Measurements from ENCODE around the gene C3orf62. TPM values are rescaled to one million over a fixed set of nuclear protein-coding genes. Genes with fewer than 3 reads are reported as not detected.
"Not testable (repeated sequence)": the region's sequence is repeated elsewhere in the genome, so short reads cannot be mapped to it uniquely, and the experiment has no call there.

The C3orf62 gene
- total RNA-seq, 1 experiment from 2014 or later: 0.14 TPM

- in situ Hi-C loops (cut with HindIII; ENCODE audit: low pct_unique_long_range_greater_than_20kb, low sequenced_read_pairs): no loop called here
Measured at GRCh38 chr3:49273825-49274532, 3.1 kb downstream of the C3orf62 start.

GRCh38 chr3:49271047-49271446 lies 6.0 kb downstream of the C3orf62 start:
- in situ Hi-C loops (cut with HindIII; ENCODE audit: low pct_unique_long_range_greater_than_20kb, low sequenced_read_pairs): no loop called here
- no peak for DNase-seq (ENCODE audit: low read depth)

More at GRCh38 chr3:49273825-49274532, 3.1 kb downstream of the C3orf62 start:
- no peak for DNase-seq (ENCODE audit: low read depth)

GRCh38 chr3:49270156-49270500 lies 6.9 kb downstream of the C3orf62 start:
- no peak for DNase-seq (ENCODE audit: low read depth)
- in situ Hi-C loops (cut with HindIII; ENCODE audit: low pct_unique_long_range_greater_than_20kb, low sequenced_read_pairs): no loop called here

- DNase-seq (ENCODE audit: low read depth): no peak
- in situ Hi-C loops (cut with HindIII; ENCODE audit: low pct_unique_long_range_greater_than_20kb, low sequenced_read_pairs): no loop called here
Measured at GRCh38 chr3:49269443-49270155, 7.4 kb downstream of the C3orf62 start.

GRCh38 chr3:49266410-49267095 lies 10.5 kb downstream of the C3orf62 start:
- DNase-seq (ENCODE audit: low read depth): no peak
- in situ Hi-C loops (cut with HindIII; ENCODE audit: low pct_unique_long_range_greater_than_20kb, low sequenced_read_pairs): no loop called here

GRCh38 chr3:49265661-49266386 lies 11.2 kb downstream of the C3orf62 start:
- no peak for DNase-seq (ENCODE audit: low read depth)
- in situ Hi-C loops (cut with HindIII; ENCODE audit: low pct_unique_long_range_greater_than_20kb, low sequenced_read_pairs): no loop called here

GRCh38 chr3:49263159-49263889 lies 13.7 kb downstream of the C3orf62 start:
- in situ Hi-C loops (cut with HindIII; ENCODE audit: low pct_unique_long_range_greater_than_20kb, low sequenced_read_pairs): no loop called here
- no peak for DNase-seq (ENCODE audit: low read depth)

- DNase-seq (ENCODE audit: low read depth): no peak
- in situ Hi-C loops (cut with HindIII; ENCODE audit: low pct_unique_long_range_greater_than_20kb, low sequenced_read_pairs): no loop called here
Measured at GRCh38 chr3:49260806-49261324, 16.2 kb downstream of the C3orf62 start.

GRCh38 chr3:49257187-49257586 lies 19.8 kb downstream of the C3orf62 start:
- DNase-seq (ENCODE audit: low read depth): no peak
- in situ Hi-C loops (cut with HindIII; ENCODE audit: low pct_unique_long_range_greater_than_20kb, low sequenced_read_pairs): no loop called here

- no peak for DNase-seq (ENCODE audit: low read depth)
- in situ Hi-C loops (cut with HindIII; ENCODE audit: low pct_unique_long_range_greater_than_20kb, low sequenced_read_pairs): no loop called here
Measured at GRCh38 chr3:49255718-49256511, 21.1 kb downstream of the C3orf62 start.

- in situ Hi-C loops (cut with HindIII; ENCODE audit: low pct_unique_long_range_greater_than_20kb, low sequenced_read_pairs): no loop called here
- no peak for DNase-seq (ENCODE audit: low read depth)
Measured at GRCh38 chr3:49255112-49255511, 21.9 kb downstream of the C3orf62 start.

- in situ Hi-C loops (cut with HindIII; ENCODE audit: low pct_unique_long_range_greater_than_20kb, low sequenced_read_pairs): no loop called here
- DNase-seq (ENCODE audit: low read depth): no peak
Measured at GRCh38 chr3:49253512-49253911, 23.5 kb downstream of the C3orf62 start.

- DNase-seq (ENCODE audit: low read depth): no peak
Measured at GRCh38 chr3:49248840-49249227, 28.2 kb downstream of the C3orf62 start.

GRCh38 chr3:49244581-49245205 lies 32.3 kb downstream of the C3orf62 start:
- DNase-seq (ENCODE audit: low read depth): peak; percentile 52
- in situ Hi-C loops (cut with HindIII; ENCODE audit: low pct_unique_long_range_greater_than_20kb, low sequenced_read_pairs): no loop called here

More at GRCh38 chr3:49248840-49249227, 28.2 kb downstream of the C3orf62 start:
- in situ Hi-C loops (cut with HindIII; ENCODE audit: low pct_unique_long_range_greater_than_20kb, low sequenced_read_pairs): no loop called here

GRCh38 chr3:49240091-49240490 lies 36.9 kb downstream of the C3orf62 start:
- in situ Hi-C loops (cut with HindIII; ENCODE audit: low pct_unique_long_range_greater_than_20kb, low sequenced_read_pairs); DNase-seq (ENCODE audit: low read depth): not testable (repeated sequence)

GRCh38 chr3:49238274-49239127 lies 38.5 kb downstream of the C3orf62 start:
- no peak for DNase-seq (ENCODE audit: low read depth)
- in situ Hi-C loops (cut with HindIII; ENCODE audit: low pct_unique_long_range_greater_than_20kb, low sequenced_read_pairs): no loop called here

All from Caki2 (cell line).